DMS79 treated with DMSO at 0.1 percent for 48 hours (cell line): ENCODE measurements around the gene SYT6.

Experiments
- DNase-seq: peaks from one replicate; lab custom pipeline; 2025; lab: John Stamatoyannopoulos, UW

SYT6 gene

DNA sequence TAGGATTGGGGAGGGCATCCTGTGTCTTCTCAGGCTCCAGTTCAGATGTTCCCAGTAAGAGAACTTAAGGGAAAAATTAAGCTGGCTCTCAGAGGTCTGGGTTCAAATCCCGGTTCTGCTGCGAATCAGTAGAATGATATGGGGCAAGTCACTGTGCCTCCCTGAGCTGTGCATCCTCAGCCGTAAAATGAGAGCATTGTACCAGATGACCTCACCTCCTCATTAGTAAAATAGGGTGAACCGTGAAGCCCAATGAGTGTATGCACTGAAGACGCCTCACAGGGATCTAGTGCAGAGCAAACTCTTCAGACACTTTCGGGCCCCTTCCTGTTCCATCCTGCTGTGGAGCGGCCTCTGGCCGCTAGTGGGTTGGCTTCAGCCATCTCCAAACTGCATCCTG is 36.0 kb downstream of the SYT6 start:
- DNase-seq, result no peak

DNA sequence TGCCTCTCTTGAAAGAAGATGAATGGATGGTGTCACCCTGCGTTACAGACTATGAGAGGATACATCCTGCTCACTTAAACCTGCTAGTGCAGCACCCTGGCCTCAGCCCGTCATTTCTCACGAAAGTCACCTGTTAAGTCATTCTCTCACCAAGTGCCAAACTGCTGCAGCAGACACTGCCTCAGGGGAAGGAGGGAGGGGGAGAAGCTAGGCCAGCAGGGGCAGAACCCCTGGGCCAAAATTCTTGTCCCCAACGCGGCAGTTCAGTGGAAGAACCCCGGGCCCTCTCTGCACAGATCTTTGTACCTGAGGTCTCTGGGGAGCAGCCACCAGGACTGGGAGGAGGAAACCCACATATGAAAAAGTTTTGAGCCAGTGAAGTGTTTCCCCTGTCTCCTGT is 37.6 kb downstream of the SYT6 start:
- DNase-seq, result no peak

DNA sequence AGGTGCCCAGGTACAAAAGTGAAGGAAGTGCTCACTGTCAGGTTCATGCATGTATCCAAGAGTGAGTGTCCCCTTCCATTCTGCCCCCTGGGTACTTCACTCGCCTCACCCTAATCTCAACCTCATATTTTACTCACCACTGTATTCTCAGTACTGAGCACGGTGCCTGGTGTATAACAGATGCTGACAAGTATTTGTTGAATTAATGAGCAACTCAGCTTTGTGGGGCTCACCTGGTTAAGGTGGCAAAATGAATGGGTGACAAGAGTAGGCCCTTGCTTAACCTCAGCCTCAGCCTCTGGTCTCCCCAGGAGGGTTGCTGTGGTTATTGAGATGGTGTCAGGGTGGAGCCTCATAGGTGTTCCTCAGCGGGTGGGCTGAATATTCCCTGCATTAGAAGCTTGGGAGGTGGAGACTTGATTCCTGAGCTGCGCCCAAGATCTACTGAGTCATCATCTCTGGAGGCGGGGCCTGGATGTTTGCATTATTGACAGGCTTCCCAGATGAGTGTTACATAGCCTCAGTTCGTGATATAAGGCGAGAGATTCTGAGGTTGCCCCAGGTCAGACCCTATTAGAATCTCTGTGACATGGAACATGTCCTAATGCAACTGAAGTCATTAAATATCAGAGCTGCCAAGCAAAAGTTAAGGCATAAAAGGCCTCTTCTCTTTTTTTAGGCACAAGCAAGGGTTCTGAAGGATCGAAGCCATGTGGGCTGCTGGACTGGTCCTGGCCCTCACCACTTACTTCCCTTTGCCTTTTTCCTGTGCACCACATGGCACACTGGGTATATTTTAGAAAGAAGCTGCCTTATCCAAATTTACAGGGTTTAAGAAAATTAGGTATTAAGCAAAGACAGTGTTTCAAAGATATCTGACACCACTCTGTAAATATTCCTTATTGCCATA is 39.2 kb downstream of the SYT6 start:
- no peak for DNase-seq

DNA sequence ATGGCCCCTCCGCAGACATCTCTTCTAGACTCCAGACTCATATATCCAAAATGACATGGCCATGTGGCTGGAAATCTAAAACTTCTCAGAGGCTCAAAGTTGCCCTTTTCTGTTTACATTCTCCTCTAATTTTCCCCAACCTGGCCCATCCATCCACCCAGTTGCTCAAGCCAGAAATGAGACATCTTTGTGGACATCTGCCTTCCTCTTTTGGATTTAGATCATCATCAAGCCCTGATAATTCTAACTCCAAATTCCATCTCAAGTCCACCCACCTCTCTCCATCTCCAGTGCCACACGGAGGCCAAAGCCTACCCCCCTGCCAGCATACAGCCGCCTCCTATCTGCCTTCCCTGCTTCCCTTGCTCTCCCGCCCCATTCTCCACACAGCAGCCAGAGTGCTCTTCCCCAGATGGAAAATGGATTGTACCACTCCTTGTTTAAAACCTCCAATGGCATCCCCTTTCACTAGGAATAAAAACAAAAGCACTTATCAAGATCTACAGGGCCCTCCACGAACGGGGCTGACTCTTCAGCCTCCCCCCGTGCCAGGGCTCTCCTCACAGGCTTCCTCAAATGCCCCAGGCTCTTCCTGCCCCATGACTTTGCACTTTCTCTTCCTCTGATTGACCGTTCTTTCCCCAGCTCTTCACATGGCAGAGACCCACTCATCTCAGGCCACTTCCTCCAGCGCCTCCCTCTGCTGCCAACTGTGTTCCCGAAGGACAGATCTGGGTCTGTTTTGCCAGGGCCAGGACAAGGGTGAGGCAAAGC is 40.1 kb downstream of the SYT6 start:
- DNase-seq, result no peak

DNA sequence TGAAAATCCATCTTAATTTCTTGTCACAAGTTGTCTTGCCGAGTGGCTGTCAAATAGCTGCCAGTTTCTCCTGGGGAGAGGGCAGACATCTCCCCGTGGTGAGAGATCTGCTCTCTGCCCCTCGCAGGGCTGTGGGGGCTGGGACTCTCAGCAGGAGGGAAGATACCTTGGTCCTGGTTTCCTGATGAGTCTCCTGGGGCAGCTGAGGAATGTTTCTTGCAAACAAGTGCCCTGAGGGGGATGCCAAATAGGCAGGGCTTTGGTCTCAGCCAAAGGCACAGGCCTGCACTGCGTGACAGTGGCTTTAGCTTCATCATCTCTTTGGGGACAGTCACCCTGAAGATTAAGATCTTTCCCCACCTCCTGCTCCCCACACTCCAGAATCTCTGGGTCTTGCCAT is 40.9 kb downstream of the SYT6 start:
- no peak for DNase-seq

DNA sequence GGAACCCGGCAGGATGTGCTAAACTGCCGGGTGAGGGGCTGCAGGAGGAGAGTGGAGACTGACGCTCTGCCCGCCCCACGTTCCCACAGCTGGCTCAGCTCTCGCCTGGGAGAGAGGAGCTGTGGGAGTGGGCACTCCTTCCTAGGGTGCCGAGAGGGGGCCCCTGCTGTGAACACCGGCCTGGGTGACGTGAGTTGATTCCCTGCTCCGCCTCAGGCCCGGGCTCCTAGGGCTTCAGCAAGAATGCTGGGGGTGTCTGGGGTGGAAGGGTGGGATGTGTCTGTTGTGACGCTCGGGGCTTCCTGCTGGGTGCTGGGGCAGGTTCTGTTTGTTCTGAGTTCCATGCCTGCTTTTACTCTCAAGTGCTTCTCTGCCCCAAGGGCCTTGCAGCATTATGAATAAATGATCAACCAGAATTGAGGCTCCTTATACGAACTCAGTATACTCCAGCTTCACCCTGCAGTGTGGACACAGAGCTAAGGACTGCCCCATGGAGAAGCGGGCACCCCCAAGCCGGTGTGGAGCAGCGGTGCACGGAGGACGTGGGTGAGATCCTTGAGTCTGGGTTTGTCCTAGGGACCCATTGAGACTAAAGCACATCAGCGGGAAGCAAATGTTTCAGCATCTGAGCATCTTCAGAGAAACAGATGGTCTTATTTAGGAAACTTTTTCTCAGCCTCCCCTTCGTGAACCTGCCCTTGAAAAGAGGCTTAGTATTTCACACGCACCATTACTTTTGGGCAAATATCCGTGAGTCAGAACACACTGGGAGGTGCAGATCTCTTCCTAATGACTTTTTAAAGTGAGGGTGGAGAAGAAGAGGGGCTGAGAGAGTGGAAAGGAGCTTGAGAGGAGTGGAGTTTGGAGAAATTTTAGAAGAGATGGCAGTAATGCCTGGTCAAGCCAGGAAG is 41.7 kb downstream of the SYT6 start:
- peak; percentile 46 for DNase-seq

DNA sequence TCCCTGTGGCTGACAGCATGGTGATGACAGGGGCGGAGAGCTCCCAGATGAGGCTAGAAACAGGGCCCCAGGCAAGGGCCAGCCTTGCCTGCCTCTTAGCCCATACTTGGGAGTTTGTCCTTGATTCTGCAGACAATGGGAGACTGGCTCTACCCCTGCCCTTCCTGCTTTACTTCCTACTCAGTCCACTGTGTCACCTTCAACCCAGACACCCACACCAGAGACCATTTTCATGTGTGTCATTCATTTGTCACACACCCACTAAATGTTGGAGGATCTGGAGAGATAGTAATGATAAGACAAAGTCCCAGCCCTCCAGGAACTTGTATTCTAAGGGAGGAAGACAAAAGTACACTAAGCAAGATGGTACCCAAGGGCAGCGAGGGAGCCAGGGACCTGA is 43.7 kb downstream of the SYT6 start:
- DNase-seq, result no peak

DNA sequence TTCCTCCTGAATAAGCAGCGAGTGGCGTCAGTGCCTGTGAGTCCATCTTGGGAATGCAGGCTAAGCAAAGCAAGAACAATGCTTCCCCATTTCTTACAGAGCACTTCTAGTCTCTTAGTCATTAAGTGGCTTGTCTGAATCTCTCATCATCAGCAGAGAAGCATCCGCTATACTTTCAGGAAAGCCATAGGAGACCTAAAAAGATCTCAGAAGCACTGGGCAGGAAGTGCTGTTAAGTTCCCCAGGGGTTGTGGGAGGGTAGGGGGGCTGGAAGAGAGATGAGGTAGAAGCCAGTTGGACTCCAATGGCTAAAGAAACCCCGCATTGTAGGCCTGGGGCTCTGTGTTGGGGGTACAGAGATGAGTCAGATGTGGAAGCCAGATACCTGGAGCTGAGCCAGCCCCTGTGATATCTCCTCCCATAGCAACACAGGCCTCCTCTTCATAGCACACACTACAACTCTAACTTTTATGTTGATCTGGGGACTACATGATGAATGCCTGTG is 44.9 kb downstream of the SYT6 start:
- no peak for DNase-seq

DNA sequence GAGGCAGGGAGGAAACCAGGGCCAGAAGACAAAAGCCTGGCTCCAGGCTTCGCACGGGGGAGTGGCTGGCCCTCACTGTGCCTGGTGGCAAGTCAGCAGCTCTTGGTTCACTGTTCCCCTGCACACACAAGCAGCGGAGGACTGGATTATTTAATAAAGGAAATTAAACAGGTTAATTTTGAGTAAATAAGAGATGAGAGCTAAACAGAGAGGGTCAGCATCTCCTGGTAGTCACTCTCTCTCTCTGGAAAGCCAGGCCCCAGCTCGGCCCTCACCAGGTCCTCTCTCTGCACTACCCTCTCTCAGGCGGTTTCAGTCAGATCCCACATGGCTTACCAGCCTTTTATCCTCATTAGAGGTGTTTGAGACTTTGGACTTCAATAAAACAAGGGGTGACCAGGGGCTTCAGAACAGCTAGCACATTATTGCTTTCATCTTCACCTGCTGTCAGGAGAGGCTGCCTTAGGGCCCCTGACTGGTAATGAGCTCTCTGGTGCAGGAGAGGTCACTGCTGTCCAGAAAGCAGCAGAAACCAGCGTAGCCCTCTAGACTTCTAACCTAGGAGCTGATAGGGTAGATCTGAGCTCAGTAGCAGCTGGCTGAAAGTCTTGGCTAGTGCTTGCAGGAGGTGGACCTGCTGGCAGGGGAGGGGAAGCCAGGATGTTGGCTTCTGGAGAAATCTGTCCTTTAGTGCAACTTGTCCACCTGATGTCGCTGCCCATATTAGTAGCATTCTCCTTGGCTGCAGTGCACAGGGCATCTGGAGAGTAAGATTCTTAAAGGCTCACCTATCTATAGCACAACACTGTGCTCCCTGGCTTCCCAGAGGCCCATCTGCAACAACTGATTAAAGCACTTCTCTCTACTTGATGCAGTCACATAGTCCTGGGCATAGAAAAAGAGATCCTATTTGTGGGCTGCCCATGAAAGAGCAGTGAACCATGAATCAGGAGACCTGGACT is 45.9 kb downstream of the SYT6 start:
- DNase-seq, result no peak

DNA sequence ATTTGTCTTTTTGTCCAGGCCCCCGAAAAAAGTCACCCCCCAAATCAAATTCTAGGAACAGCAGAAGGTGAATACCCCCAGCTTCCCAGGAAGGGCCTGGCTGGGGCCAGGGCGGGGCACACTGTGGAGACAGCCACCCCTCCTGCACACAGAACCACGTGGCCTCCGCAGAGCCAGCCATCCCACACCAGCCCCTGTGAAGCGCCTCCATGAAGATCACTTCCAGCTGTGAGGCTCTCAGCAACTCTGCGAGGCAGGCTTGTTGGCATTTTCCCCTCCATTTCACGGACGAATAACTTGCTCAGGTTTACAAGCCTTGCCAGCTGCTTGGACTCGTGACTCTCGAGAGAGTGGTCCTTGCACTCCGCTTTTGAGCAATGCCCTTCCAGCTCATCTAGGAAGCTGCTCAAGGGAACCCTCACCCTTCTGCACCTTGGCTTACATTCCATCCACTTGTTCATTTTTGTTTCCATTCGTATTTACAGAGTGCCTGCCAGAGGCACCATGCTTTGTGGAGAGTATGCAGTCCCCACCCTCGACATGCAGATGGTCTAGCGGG is 48.2 kb downstream of the SYT6 start:
- DNase-seq, result peak; percentile 90

DNA sequence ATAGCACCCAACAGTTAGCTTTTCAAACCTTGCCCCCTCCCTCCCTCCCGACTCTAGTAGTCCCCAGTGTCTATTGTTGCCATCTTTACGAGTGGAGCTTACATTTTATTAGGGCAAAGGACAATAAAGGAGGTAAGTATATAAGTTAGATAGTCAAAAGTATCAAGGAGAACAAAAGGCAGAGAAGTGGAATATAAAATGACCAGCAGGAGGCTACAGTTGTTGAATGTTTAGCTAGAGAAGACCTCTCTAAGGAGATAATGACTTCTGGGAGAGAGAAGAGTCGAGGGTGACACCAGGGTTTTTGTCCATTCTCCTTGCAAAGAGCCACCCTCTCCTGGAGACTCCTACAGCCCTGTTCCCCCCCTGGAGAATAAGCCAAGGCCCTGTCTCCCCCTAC is 48.7 kb downstream of the SYT6 start:
- no peak for DNase-seq

DNA sequence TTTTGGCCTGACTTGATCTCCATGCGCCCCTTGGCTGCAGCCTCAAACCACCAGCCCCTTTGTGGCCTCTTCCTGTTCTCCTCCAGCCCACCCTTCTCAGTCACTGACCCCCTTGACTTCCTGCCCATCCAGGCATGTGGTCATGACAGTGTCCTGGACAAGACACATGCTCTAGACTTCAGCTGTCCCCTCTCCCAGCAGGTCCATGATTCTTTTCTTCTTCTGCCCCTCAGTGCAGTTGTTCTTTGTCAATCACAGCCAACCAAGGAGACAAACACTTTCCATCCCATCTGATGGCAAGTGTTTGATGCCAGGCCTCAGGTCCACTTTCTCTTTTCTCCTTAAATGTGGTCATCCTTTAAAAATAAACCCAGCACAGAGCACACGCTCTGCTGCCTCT is 49.7 kb downstream of the SYT6 start:
- no peak for DNase-seq

DNA sequence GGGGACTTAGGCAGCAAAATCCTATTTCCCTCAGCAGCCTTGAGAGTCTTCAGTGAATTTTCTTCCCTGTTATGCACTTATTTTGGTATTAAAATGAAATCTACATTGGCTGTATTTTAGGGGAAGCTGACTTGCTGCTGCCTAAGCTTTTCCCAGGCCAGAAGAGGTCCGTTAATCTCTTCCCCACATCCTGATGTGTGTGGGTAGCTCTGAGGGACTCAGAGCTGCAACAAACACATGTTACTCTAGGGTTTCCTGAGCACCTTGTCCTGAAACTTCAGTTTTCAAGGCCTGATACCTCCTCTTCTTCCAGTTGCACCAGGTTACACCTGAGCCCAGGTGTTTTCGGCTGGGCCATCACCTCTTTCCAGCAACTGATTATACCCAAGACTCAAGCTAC is 51.5 kb downstream of the SYT6 start:
- DNase-seq, result no peak

DNA sequence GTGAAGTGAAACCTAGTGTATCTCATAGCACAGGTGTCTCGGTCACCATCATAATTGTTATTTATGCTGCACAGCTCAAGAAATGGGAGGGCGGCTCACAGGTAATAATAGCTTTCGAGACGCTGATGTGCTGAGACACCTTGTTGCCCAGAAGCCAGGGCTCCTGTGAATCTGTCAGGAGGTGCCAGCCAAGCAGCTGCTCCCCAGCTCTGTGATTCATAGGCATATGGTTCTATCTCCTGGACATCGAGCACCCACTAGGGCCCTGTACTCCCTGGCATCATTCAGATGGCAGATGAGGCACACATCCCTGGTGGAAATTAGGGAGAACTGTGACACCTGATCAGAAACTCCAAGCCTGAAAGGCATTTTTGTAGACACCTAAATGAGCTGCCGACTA is 53.5 kb downstream of the SYT6 start:
- DNase-seq, result no peak

DNA sequence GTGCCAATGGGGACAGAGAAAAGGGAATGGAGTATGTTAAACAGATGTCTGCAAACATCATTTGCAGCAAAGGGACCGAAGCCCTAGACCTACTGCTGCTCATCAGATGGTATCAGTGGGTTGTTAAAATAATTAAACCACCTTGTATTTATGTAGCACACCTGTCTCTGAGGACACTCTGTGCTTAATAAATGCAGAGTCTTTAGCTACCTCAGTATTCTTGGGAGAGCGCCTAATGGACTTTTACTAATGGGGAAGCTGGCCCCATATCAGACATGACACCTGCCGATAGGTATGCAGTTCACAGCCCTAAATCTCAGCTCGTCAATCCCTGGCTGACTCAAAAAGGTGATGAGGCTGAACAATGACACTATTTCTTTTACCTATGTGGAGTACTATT is 54.4 kb downstream of the SYT6 start:
- DNase-seq, result no peak

DNA sequence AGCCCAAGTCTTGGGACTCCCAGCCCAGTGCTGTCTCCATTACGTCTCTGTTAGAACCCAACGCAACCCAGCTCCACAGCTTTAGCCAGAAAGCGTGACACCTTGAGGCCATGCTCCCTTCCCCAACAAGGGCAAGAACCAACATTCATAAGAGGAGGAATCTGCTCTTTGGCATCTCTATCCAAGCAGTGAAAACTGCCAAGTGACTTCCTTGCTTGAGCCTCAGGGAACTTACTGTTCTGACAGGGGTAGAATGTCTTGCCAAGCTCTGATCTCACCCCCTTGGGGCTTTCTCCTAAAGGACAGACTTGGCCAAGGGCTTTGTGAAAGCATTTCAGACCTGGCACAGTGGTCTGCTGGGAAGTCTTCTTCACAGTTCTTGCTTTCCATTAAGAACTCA is 56.6 kb downstream of the SYT6 start:
- no peak for DNase-seq

DNA sequence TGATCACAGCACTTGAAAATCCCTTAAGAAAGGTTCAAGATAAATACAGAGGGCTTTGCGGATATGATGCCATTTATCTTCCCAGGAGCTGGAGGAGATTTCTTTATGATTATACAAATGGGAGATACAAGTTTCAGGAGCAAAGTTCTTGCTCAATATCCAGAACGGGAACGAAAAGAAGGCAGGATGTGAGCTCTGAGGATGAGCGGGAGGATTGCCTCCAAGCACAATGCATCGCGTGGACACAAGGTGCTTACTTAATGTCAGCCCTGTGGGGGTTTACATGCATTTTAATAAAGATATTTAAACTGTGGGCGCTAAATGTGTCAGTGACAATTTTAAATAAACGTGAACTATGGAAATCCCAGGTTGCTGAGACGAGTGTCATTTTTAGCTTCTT is 59.0 kb downstream of the SYT6 start:
- no peak for DNase-seq

DNA sequence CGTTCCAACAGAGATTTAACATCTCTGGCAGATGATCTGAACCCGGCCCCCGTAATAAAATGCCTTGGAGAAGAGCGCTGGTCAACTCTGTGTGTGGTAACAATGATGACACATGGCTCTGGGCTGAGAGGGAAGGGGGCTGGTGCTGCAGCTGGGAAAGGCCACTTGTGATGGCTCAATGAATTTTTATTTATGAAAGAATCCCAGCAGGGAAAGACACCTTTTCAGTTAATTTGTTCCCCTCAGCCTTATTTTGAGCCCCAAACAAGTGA is 59.4 kb downstream of the SYT6 start:
- DNase-seq, result no peak

DNA sequence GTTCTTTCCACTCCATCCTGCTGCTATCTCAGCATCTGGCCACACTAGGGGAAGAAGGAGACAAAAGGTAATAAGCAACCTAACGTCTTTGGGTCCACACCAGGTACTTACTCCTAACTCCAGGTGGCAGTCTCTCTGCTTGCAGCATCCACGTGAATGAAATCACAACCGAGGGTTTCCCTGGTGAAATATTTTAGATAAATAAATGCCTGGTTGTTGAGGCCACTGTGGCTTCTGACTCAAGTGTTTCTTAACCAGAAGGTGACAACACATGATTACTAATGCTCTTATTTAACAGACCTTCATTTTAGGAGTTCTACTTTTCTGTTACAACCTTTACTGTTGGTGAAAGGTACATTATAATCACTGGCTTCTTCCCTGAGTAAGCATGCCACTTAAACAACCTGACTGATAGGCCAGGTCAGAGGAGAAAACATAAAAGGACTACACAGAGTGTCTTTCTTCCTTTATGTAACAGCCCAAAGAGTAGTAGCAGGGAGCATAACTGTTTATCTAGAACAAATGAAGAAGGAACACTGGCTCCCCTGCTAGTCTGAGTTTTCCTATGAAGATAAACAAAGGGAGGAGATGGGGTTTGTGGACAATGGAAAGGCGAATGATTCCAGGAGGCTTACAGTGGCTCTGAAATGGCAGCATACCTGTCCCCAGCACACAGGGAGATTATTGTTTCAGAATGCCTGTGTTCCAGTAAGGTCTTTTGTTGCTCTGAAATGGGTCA is 59.9 kb downstream of the SYT6 start:
- no peak for DNase-seq
